ENCODE results near the gene ELAVL1.
A peak's percentile ranks its signal among the peaks of the same experiment; 100 is the strongest.
"Not testable (repeated sequence)": the region's sequence is repeated elsewhere in the genome, so short reads cannot be mapped to it uniquely, and the experiment has no call there.

Gene ELAVL1

GRCh38 chr19:7932930-7933300 is 72.5 kb downstream of the ELAVL1 start:
- no peak for DNase-seq

GRCh38 chr19:7932276-7932929 is 73.0 kb downstream of the ELAVL1 start:
- DNase-seq = no peak

- no peak for DNase-seq
Observed at GRCh38 chr19:7931221-7932061, 74.0 kb downstream of the ELAVL1 start.

GRCh38 chr19:7930765-7931164 is 74.7 kb downstream of the ELAVL1 start:
- no peak for DNase-seq

GRCh38 chr19:7930030-7930429 is 75.4 kb downstream of the ELAVL1 start:
- DNase-seq = not testable (repeated sequence)

- no peak for DNase-seq
Observed at GRCh38 chr19:7928741-7929701, 76.4 kb downstream of the ELAVL1 start.

- no peak for DNase-seq
Observed at GRCh38 chr19:7928334-7928706, 77.1 kb downstream of the ELAVL1 start.

GRCh38 chr19:7927605-7928333 is 77.7 kb downstream of the ELAVL1 start:
- no peak for DNase-seq

GRCh38 chr19:7926727-7927604 is 78.5 kb downstream of the ELAVL1 start:
- DNase-seq = no peak

GRCh38 chr19:7926021-7926726 is 79.3 kb downstream of the ELAVL1 start, which contains the start of gene CTXN1:
Gene CTXN1 (minus strand): TSS chr19:7926135. CDS start chr19:7925538, 597 bp downstream.
- DNase-seq = peak; percentile 45 to 48

GRCh38 chr19:7925171-7925851 is 80.1 kb downstream of the ELAVL1 start:
- DNase-seq = peak; percentile 66 to 67

- DNase-seq = no peak
Observed at GRCh38 chr19:7924651-7925170, 80.7 kb downstream of the ELAVL1 start.

GRCh38 chr19:7924241-7924640 is 81.2 kb downstream of the ELAVL1 start:
- no peak for DNase-seq

GRCh38 chr19:7923295-7924191 is 81.9 kb downstream of the ELAVL1 start:
- DNase-seq = no peak

- DNase-seq = no peak
Observed at GRCh38 chr19:7922836-7923195, 82.6 kb downstream of the ELAVL1 start.

- DNase-seq = no peak
Observed at GRCh38 chr19:7921967-7922835, 83.2 kb downstream of the ELAVL1 start.

GRCh38 chr19:7921302-7921966 is 84.0 kb downstream of the ELAVL1 start:
- no peak for DNase-seq
